DMS153 treated with DMSO at 0.1 percent for 48 hours (cell line): ENCODE results near the gene TLR2.
"Not testable (repeated sequence)": the region's sequence is repeated elsewhere in the genome, so short reads cannot be mapped to it uniquely, and the experiment has no call there.

Source experiments
- DNase-seq: peaks from one replicate; lab custom pipeline; 2025; ENCODE audit not compliant: unreplicated experiment; lab: John Stamatoyannopoulos, UW

Gene TLR2

GRCh38 chr4:153661215-153661822 lies 22.8 kb upstream of the TLR2 start:
- no peak for DNase-seq

- no peak for DNase-seq
Observed at GRCh38 chr4:153661908-153662307, 22.2 kb upstream of the TLR2 start.

- no peak for DNase-seq
Observed at GRCh38 chr4:153663667-153664066, 20.4 kb upstream of the TLR2 start.

- not testable (repeated sequence) for DNase-seq
Observed at GRCh38 chr4:153666505-153666904, 17.6 kb upstream of the TLR2 start.

GRCh38 chr4:153668647-153669046 lies 15.4 kb upstream of the TLR2 start:
- DNase-seq: no peak

GRCh38 chr4:153669838-153670237 lies 14.2 kb upstream of the TLR2 start:
- no peak for DNase-seq

GRCh38 chr4:153676486-153676885 lies 7.6 kb upstream of the TLR2 start:
- DNase-seq: no peak

GRCh38 chr4:153676984-153677383 lies 7.1 kb upstream of the TLR2 start:
- DNase-seq: no peak

- DNase-seq: no peak
Observed at GRCh38 chr4:153679486-153679885, 4.6 kb upstream of the TLR2 start.

GRCh38 chr4:153683763-153684181 lies 308 bp upstream of the TLR2 start:
- DNase-seq: no peak

GRCh38 chr4:153684971-153685371 lies 891 bp downstream of the TLR2 start:
- DNase-seq: no peak

GRCh38 chr4:153704522-153704921 lies 20.4 kb downstream of the TLR2 start:
- no peak for DNase-seq

- DNase-seq: no peak
Observed at GRCh38 chr4:153705743-153706468, 21.8 kb downstream of the TLR2 start.

GRCh38 chr4:153706519-153706918 lies 22.4 kb downstream of the TLR2 start:
- no peak for DNase-seq

- no peak for DNase-seq
Observed at GRCh38 chr4:153710681-153711080, 26.6 kb downstream of the TLR2 start.

GRCh38 chr4:153713866-153714646 lies 30.0 kb downstream of the TLR2 start:
- no peak for DNase-seq

GRCh38 chr4:153722036-153722435 lies 38.0 kb downstream of the TLR2 start:
- DNase-seq: no peak

- DNase-seq: no peak
Observed at GRCh38 chr4:153724606-153725005, 40.5 kb downstream of the TLR2 start.

GRCh38 chr4:153725136-153725830 lies 41.2 kb downstream of the TLR2 start:
- no peak for DNase-seq

- no peak for DNase-seq
Observed at GRCh38 chr4:153725831-153726154, 41.7 kb downstream of the TLR2 start.

GRCh38 chr4:153728151-153728550 lies 44.1 kb downstream of the TLR2 start:
- no peak for DNase-seq

- DNase-seq: no peak
Observed at GRCh38 chr4:153728660-153729059, 44.6 kb downstream of the TLR2 start.
